Measurements from ENCODE around the gene PELI1.
"Not testable (repeated sequence)": the region's sequence is repeated elsewhere in the genome, so short reads cannot be mapped to it uniquely, and the experiment has no call there.

The PELI1 gene

GRCh38 chr2:64123740-64124139, 20.5 kb downstream of the PELI1 start:
- no peak for DNase-seq (ENCODE audit: low spot score)

GRCh38 chr2:64122358-64122757, 21.9 kb downstream of the PELI1 start:
- DNase-seq (ENCODE audit: low spot score) = no peak

- no peak for DNase-seq (ENCODE audit: low spot score)
Measured at GRCh38 chr2:64120928-64121327, 23.3 kb downstream of the PELI1 start.

GRCh38 chr2:64120008-64120407, 24.2 kb downstream of the PELI1 start:
- DNase-seq (ENCODE audit: low spot score) = no peak

GRCh38 chr2:64119369-64119768, 24.9 kb downstream of the PELI1 start:
- no peak for DNase-seq (ENCODE audit: low spot score)

- DNase-seq (ENCODE audit: low spot score) = no peak
Measured at GRCh38 chr2:64115808-64116598, 28.2 kb downstream of the PELI1 start.

GRCh38 chr2:64114912-64115277, 29.3 kb downstream of the PELI1 start:
- no peak for DNase-seq (ENCODE audit: low spot score)

- no peak for DNase-seq (ENCODE audit: low spot score)
Measured at GRCh38 chr2:64114063-64114911, 29.9 kb downstream of the PELI1 start.

GRCh38 chr2:64112016-64112415, 32.2 kb downstream of the PELI1 start:
- no peak for DNase-seq (ENCODE audit: low spot score)

- no peak for DNase-seq (ENCODE audit: low spot score)
Measured at GRCh38 chr2:64111426-64111825, 32.8 kb downstream of the PELI1 start.

- peak; percentile 47 for DNase-seq (ENCODE audit: low spot score)
Measured at GRCh38 chr2:64108666-64109241, 35.5 kb downstream of the PELI1 start.

- DNase-seq (ENCODE audit: low spot score) = no peak
Measured at GRCh38 chr2:64106481-64106880, 37.7 kb downstream of the PELI1 start.

GRCh38 chr2:64105670-64106461, 38.4 kb downstream of the PELI1 start:
- no peak for DNase-seq (ENCODE audit: low spot score)

- DNase-seq (ENCODE audit: low spot score) = no peak
Measured at GRCh38 chr2:64104933-64105332, 39.3 kb downstream of the PELI1 start.

- DNase-seq (ENCODE audit: low spot score) = not testable (repeated sequence)
Measured at GRCh38 chr2:64102736-64103135, 41.5 kb downstream of the PELI1 start.

GRCh38 chr2:64101141-64101591, 43.1 kb downstream of the PELI1 start:
- DNase-seq (ENCODE audit: low spot score) = no peak

GRCh38 chr2:64100584-64100983, 43.6 kb downstream of the PELI1 start:
- DNase-seq (ENCODE audit: low spot score) = not testable (repeated sequence)

GRCh38 chr2:64094663-64095382, 49.4 kb downstream of the PELI1 start:
- DNase-seq (ENCODE audit: low spot score) = no peak

GRCh38 chr2:64093341-64093740, 50.9 kb downstream of the PELI1 start:
- no peak for DNase-seq (ENCODE audit: low spot score)

GRCh38 chr2:64092502-64092901, 51.7 kb downstream of the PELI1 start:
- DNase-seq (ENCODE audit: low spot score) = no peak

GRCh38 chr2:64090264-64090663, 54.0 kb downstream of the PELI1 start:
- no peak for DNase-seq (ENCODE audit: low spot score)

Data from globus pallidus (tissue), 1 donor.